Natural killer cell (primary cell): ENCODE measurements around the gene DNTT. TPM values are rescaled to one million over a fixed set of nuclear protein-coding genes. Genes with fewer than 3 reads are reported as not detected.

Experiments used
- ATAC-seq, 3 donors: fragments of 150-1000 bp in 2 of 3; fragments of 200-7000 bp in 1 of 3; cut with Tn5 transposase; 1 replicate in 1 of 3; 2 replicates in 2 of 3; pipeline ENCODE4 v1.10.0; 2021; ENCODE audit warnings: mild to moderate bottlenecking in 2 of 3, moderate library complexity in 2 of 3
- DNase-seq, 2 donors: peaks; one replicate each; pipeline versions ENCODE4 v3.0.0 to v3.0.0-alpha.2; 2013 to 2021; ENCODE audit warnings: mixed read lengths in 1 of 2
- H3K27ac ChIP-seq: one replicate; pipeline ENCODE4 v1.5.1; 2013; ENCODE audit warnings: mild to moderate bottlenecking, low read length
- H3K27me3 ChIP-seq: one replicate; pipeline ENCODE4 v1.6.1; 2013; ENCODE audit warnings: low read length; ENCODE audit not compliant: control insufficient read depth, insufficient read depth
- H3K36me3 ChIP-seq: one replicate; pipeline ENCODE4 v1.6.1; 2013; ENCODE audit warnings: low read length; ENCODE audit not compliant: control insufficient read depth, insufficient read depth
- H3K4me1 ChIP-seq: one replicate; pipeline ENCODE4 v1.6.1; 2013; ENCODE audit warnings: low read length; ENCODE audit not compliant: control insufficient read depth, insufficient read depth
- H3K4me3 ChIP-seq: one replicate; pipeline ENCODE4 v1.5.1; 2013; ENCODE audit warnings: low read length
- H3K9me3 ChIP-seq: one replicate; pipeline ENCODE4 v1.6.1; 2013; ENCODE audit warnings: low read length; ENCODE audit not compliant: control insufficient read depth, insufficient read depth
- H3K27ac Mint-ChIP-seq, 2 donors: one replicate each; pipeline ENCODE4 v1.8.0; 2022; ENCODE audit warnings: mild to moderate bottlenecking in 2 of 2, mixed read lengths in 2 of 2, moderate library complexity in 1 of 2
- H3K27me3 Mint-ChIP-seq, 2 donors: one replicate each; pipeline ENCODE4 v1.8.0; 2022; ENCODE audit warnings: low read depth in 2 of 2, mixed read lengths in 2 of 2
- H3K36me3 Mint-ChIP-seq: one replicate; pipeline ENCODE4 v1.8.0; 2022; ENCODE audit warnings: mixed read lengths
- H3K4me1 Mint-ChIP-seq, 2 donors: one replicate each; pipeline ENCODE4 v1.8.0; 2022; ENCODE audit warnings: mixed read lengths in 2 of 2
- H3K4me3 Mint-ChIP-seq: one replicate; pipeline ENCODE4 v1.8.0; 2022; ENCODE audit warnings: mild to moderate bottlenecking, moderate library complexity, mixed read lengths
- H3K9me3 Mint-ChIP-seq, 2 donors: one replicate each; pipeline ENCODE4 v1.8.0; 2022; ENCODE audit warnings: mixed read lengths in 2 of 2
- WGBS: methylation state at CpG from one replicate; pipeline ENCODE4 v1.1.7; 2013; ENCODE audit warnings: missing lambda C conversion rate; ENCODE audit not compliant: insufficient coverage; 5-methylcytosine and 5-hydroxymethylcytosine counted together
- intact Hi-C: fragments of 100-400 bp; cut with micrococcal nuclease; formaldehyde crosslinking; loops from one replicate; pipeline ENCODE4 v1.14.2; 2022
- total RNA-seq, 4 donors: library from RNA; stranded (reverse); fragments of 120-200 nt in 1 of 4; gene quantifications; one replicate each; pipeline versions ENCODE4 v1.2.3 to v1.2.4, GENCODE V29; 2013 to 2022
- TF ChIP-seq, protein P1 (sequence below): fragments of 200-600 bp; IDR thresholded peaks from one replicate; pipeline ENCODE4 v1.8.0; 2022; ENCODE audit warnings: antibody characterized with exemption

The DNTT gene
- total RNA-seq, 3 donors from 2014 or later (not counting 1 experiment from before 2014, with no cell fraction given), result not detected

GRCh38 chr10:96341219-96342182, 37.3 kb downstream of the DNTT start:
- 64% methylated on average over 4 of the region's 5 CpGs for WGBS
- Mint-ChIP-seq H3K4me3 (no peak overlapping the region), H3K4me1 (no peaks in the 10 kb centered on the region), H3K27ac (no peak overlapping the region), H3K27me3 (peaks cover 12 to 30% of the 10 kb centered on the region in 2 donors), H3K36me3 (no peaks in the 10 kb centered on the region), H3K9me3 (peaks cover 2 to 7% of the 10 kb centered on the region in 2 donors)
- H3K27me3 ChIP-seq, result no peaks in the 10 kb centered on the region
- H3K4me1 ChIP-seq, result no peaks in the 10 kb centered on the region
- H3K9me3 ChIP-seq, result no peaks in the 10 kb centered on the region
- H3K27ac ChIP-seq, result no peak overlapping the region
- ATAC-seq (no peak), DNase-seq (no peak)
- no peak overlapping the region for H3K4me3 ChIP-seq
- no peaks in the 10 kb centered on the region for H3K36me3 ChIP-seq
- TF ChIP-seq, protein P1, sequence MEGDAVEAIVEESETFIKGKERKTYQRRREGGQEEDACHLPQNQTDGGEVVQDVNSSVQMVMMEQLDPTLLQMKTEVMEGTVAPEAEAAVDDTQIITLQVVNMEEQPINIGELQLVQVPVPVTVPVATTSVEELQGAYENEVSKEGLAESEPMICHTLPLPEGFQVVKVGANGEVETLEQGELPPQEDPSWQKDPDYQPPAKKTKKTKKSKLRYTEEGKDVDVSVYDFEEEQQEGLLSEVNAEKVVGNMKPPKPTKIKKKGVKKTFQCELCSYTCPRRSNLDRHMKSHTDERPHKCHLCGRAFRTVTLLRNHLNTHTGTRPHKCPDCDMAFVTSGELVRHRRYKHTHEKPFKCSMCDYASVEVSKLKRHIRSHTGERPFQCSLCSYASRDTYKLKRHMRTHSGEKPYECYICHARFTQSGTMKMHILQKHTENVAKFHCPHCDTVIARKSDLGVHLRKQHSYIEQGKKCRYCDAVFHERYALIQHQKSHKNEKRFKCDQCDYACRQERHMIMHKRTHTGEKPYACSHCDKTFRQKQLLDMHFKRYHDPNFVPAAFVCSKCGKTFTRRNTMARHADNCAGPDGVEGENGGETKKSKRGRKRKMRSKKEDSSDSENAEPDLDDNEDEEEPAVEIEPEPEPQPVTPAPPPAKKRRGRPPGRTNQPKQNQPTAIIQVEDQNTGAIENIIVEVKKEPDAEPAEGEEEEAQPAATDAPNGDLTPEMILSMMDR, result no peak
- intact Hi-C loops, result loop anchor here (2.0 kb wide), 1 partner anchor 325 kb away; no protein-coding TSS in a partner anchor

DNA sequence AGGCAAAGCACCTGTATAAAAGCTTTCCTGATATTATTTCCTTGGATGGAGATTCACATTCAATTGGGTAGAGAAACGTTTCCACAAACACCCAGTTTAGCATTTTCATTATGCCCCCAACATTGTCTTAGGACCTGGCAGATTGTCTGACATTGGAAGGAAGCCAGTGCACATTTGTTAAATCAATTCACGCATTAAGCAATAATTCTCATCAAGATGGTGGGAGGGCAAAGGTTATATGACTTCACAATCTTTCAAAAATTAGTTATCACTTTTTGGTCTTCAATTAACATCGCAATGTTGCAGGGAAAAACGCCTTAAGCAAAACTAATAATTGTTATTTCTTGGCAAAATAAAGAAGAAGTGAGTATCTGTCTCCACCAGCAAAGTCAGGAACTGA, 38.2 kb downstream of the DNTT start:
- Histone ChIP-seq H3K4me3 (no peak overlapping the region), H3K27me3 (no peaks in the 10 kb centered on the region), H3K4me1 (no peaks in the 10 kb centered on the region), H3K36me3 (no peaks in the 10 kb centered on the region), H3K9me3 (no peaks in the 10 kb centered on the region), H3K27ac (no peak overlapping the region)
- peaks cover 13 to 32% of the 10 kb centered on the region in 2 donors for H3K27me3 Mint-ChIP-seq
- H3K9me3 Mint-ChIP-seq, result peaks cover 2 to 8% of the 10 kb centered on the region in 2 donors
- no peaks in the 10 kb centered on the region for H3K36me3 Mint-ChIP-seq
- intact Hi-C loops, result no loop called here
- DNase-seq (no peak), ATAC-seq (no peak)
- WGBS, result 86% methylated on average over 3 of the region's 4 CpGs
- TF ChIP-seq, protein P1, result no peak
- H3K4me3 Mint-ChIP-seq, result no peak overlapping the region
- no peaks in the 10 kb centered on the region for H3K4me1 Mint-ChIP-seq
- no peak overlapping the region for H3K27ac Mint-ChIP-seq

- H3K9me3 ChIP-seq, result no peaks in the 10 kb centered on the region
- 100% methylated on average over 2 of the region's 4 CpGs for WGBS
- no peak for DNase-seq
Observed at GRCh38 chr10:96344178-96344577, 39.9 kb downstream of the DNTT start.

More at GRCh38 chr10:96344178-96344577, 39.9 kb downstream of the DNTT start:
- ATAC-seq, result no peak
- H3K4me3 Mint-ChIP-seq, result no peak overlapping the region
- TF ChIP-seq, protein P1, result no peak
- peaks cover 2 to 8% of the 10 kb centered on the region in 2 donors for H3K9me3 Mint-ChIP-seq
- no peaks in the 10 kb centered on the region for H3K4me1 ChIP-seq
- H3K36me3 ChIP-seq, result no peaks in the 10 kb centered on the region
- H3K27me3 Mint-ChIP-seq, result peaks cover 13 to 29% of the 10 kb centered on the region in 2 donors
- no peak overlapping the region for H3K27ac Mint-ChIP-seq
- H3K36me3 Mint-ChIP-seq, result no peaks in the 10 kb centered on the region
- no peak overlapping the region for H3K27ac ChIP-seq
- intact Hi-C loops, result no loop called here
- no peaks in the 10 kb centered on the region for H3K4me1 Mint-ChIP-seq
- no peak overlapping the region for H3K4me3 ChIP-seq
- no peaks in the 10 kb centered on the region for H3K27me3 ChIP-seq
